TTC549 (cell line): ENCODE measurements around the gene ITIH5.

Experiments used
- FAIRE-seq: peaks from 2 replicates; lab custom pipeline; 2012; peaks lifted over from hg19 to GRCh38; lab: Jason Lieb, UNC

ITIH5 gene

DNA sequence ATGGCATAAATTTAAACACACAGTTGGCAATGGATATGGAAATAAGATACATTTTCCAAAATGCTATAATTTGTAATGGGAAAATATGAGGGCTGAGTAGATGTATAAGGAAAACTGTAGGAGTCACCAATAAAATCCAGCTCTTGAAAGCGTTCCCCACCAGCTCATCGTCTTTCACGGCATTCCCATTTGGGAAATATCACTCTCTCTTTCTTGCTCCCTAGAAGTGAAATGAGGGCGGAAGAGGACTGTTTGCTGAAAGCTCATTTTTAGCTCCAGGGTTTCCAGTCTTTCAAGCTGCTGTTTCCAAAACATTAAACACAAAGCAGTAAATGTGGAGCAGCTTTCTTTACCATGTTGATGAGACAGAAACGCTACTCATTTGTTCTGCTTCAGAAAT lies 151.3 kb downstream of the ITIH5 start:
- no peak for FAIRE-seq

DNA sequence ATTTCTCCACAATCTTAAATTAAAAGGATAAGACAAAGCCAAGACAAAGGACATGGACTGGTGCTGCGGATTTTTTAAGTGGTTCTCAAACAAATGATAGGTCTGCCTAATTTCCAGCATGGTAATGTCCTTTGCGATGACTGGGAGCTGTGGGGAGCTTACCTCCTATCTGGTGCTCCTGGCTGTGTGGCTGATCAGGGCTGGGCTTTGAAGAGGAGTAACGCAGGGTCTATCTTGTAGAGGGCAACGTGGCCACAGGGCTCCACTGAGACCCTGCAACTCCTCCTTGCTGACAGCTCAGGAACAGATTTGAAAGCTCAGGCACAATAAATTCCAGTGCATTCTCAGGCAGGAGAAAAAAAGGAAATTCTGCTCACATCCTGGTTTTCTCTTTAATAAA lies 152.8 kb downstream of the ITIH5 start:
- FAIRE-seq: no peak

DNA sequence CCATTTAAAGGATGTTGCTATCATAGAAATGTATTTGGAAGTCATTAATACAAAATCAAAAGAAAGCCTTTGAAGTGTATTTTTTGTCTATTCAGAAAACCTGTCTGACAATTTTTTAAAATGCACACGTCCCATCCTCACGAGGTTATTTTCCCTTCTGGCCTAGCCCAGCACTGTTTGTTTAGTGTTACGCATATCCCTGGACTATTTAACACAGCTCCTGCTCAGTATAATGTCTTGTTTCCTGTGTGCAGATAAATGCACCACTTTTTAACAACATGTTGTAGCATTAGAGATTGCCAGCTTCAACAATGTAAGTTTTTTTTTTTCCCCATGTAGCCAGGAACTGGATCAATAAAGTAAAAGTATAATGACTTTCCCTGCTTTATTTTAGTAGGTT lies 153.3 kb downstream of the ITIH5 start:
- no peak for FAIRE-seq

DNA sequence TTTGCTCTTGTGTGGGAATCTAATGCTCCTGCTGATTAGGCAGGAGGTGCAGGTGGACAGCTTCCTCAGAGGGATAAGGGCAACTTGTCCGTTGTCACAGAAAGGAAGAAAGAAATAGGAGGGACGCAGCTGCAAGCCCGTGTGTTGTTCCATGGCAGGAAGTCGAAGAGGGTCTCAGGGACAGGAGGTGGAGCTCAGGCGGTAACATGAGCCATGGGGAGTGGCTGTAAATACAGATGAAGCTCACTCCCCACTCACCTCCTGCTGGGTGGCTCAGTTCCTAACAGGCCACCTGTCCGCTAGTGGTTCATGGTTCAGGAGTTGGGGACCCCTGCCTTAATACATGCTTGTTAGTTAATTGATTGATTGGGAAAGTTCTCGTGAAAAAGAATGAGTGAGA lies 154.3 kb downstream of the ITIH5 start:
- FAIRE-seq: no peak

DNA sequence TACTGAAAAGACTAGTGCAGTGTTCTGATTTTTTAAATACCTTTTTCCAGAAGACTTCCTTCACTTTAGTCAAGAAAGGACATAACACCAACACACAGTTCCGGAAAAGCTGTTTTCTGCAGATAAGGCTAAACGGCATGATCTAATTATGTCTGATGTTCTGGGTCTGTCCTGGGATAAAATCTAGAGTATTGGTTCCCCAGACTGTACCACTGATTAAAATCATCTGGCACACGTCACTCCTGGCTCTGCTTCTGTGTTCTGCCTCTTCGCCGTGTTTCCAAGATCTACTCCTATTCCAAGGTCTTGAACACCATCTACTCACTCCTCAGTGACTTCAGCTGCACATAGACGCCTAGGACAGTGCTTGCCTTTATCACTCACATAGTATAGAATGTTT lies 155.2 kb downstream of the ITIH5 start:
- FAIRE-seq: no peak
